Effector memory CD8-positive, alpha-beta T cell (primary cell): ENCODE measurements around the gene CEP85.

Source experiments
- ATAC-seq: fragments of 150-1000 bp; cut with Tn5 transposase; replicated peaks from 2 replicates; pipeline ENCODE4 v1.10.0; 2021; ENCODE audit warnings: mild to moderate bottlenecking, moderate library complexity
- DNase-seq, 3 experiments: peaks; one replicate each; pipeline ENCODE4 v3.0.0; 2021
- H3K27ac Mint-ChIP-seq, 2 donors: one replicate each; pipeline ENCODE4 v1.8.0; 2022; ENCODE audit warnings: mild to moderate bottlenecking in 2 of 2, mixed read lengths in 2 of 2, moderate library complexity in 2 of 2
- H3K27me3 Mint-ChIP-seq, 2 donors: one replicate each; pipeline ENCODE4 v1.8.0; 2022; ENCODE audit warnings: mixed read lengths in 2 of 2
- H3K36me3 Mint-ChIP-seq: one replicate; pipeline ENCODE4 v1.8.0; 2022; ENCODE audit warnings: mild to moderate bottlenecking, moderate library complexity, mixed read lengths; ENCODE audit not compliant: insufficient read depth
- H3K4me1 Mint-ChIP-seq, 2 donors: one replicate each; pipeline ENCODE4 v1.8.0; 2022; ENCODE audit warnings: low read depth in 2 of 2, mixed read lengths in 2 of 2
- H3K4me3 Mint-ChIP-seq, 2 donors: one replicate each; pipeline ENCODE4 v1.8.0; 2022; ENCODE audit warnings: mild to moderate bottlenecking in 2 of 2, mixed read lengths in 2 of 2, moderate library complexity in 2 of 2
- H3K9me3 Mint-ChIP-seq, 2 donors: one replicate each; pipeline ENCODE4 v1.8.0; 2022; ENCODE audit warnings: mixed read lengths in 2 of 2

CEP85 gene

DNA sequence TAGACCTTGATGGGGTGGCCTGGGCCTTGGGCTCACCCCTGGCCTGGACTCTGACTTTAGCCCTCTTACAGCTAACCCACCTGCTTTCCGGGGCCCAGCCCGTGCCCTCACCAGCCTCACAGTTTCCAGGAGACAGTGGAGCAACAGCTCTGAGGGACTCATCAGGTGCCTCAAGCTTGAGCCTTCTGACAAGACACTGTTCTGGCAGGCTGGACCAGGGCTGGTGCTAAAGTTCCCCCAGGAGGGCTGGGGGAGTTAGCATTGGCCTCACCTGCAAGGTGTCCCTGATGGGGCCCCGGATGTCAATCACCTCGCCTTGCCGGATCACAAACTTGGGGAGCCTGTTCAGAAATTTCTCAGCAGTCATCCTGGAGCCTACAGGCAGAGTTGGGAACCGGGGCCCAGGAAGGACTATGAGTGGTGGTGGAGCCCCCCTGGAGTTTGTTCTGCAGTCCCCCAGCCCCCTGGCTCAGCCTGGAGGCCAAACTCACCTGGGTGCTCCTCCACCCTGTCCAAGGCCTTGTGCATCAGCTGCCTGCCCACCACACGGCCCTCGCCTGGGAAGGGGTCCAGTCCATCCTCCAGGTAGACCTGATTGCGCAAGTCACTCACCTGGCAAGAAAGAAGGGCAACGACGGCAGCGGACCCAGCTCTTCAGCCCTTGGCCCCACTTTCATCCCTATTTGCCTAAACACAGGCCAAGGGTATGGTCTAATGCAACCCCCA is 50.0 kb downstream of the CEP85 start:
- no peak for ATAC-seq
- Mint-ChIP-seq H3K27me3 (no peaks in the 10 kb centered on the region), H3K27ac (peak overlapping the region; percentile 94 to 96), H3K4me3 (peak overlapping the region; percentile 90 to 96), H3K36me3 (peaks cover 43% of the 10 kb centered on the region), H3K4me1 (peaks cover 77 to 83% of the 10 kb centered on the region in 2 donors), H3K9me3 (no peaks in the 10 kb centered on the region)
- no peak for DNase-seq

DNA sequence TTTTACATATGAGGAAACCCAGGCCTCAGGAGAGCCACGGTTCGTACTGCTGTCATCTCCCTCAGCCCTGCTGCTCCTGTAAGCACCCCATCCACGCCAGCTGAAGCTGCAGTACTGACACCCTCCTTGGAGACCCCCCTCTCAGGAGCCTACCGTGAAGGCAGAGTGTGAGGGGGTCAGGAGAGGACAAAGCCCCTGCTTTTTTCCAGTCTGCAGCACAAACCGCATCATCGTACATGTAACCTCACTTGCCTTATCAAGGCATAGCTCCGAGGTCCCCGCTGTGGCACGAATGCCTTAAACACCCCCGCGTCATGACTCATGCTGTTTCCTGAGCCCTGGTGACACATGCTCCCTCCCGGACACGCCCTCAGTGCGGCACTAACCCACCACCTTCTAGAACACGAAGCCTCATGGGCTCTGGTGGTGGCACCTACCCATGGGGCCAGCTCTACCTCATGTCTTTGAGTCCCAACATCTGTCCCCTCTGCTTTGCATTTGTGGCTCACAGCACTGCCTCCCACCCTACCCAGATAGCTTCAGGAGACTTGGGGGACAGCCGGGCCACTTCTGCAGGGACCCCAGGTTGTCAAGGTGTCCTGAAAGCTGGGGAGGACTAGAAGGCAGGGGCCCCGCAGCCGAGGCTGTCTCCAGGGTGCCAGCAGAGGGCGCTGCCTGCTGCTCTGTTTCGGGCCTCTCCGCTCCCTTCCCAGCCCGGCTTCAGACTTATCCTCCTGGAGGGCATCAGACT is 50.8 kb downstream of the CEP85 start:
- H3K9me3 Mint-ChIP-seq: no peaks in the 10 kb centered on the region
- peak overlapping the region; percentile 90 to 96 for H3K4me3 Mint-ChIP-seq
- H3K36me3 Mint-ChIP-seq: peaks cover 45% of the 10 kb centered on the region
- DNase-seq (peak; percentile 83 to 91 (median 86)), ATAC-seq (peak; percentile 77)
- no peaks in the 10 kb centered on the region for H3K27me3 Mint-ChIP-seq
- H3K4me1 Mint-ChIP-seq: peaks cover 77 to 84% of the 10 kb centered on the region in 2 donors
- peak overlapping the region; percentile 94 to 95 for H3K27ac Mint-ChIP-seq

DNA sequence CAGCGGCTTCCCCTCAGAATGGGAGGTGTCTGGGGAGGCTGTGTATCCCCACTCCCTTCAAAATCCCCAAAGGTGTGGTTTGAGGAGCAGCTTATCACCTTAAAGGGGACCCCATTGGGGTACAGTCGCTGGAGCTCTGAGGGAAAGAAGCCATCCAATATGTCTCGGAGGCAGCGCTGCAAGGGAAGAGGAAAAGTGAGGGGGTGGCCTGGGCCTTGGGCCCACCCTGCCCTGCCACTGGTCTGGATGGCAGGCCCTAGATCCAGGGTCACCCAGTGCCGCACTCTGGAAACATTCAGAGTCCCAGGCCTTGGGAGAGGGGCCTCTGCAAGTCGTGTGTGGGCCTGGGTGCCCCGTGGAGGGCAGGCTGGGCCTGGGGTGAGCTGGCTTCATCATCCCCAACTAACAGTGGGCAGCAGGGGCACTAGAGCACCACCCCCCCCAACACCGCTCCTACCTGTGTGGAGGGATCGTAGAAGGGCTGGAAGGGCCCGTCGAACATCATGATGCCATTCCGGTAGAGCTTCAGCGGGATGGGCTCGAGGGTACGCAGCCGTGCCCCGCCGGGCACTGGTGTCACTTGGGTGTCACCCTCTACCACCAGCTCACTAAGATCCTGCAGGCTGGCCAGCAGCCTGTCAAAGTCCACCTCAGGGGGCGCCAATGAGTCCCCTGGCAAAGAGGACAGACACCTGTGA is 51.5 kb downstream of the CEP85 start:
- Mint-ChIP-seq H3K36me3 (peaks cover 38% of the 10 kb centered on the region), H3K9me3 (no peaks in the 10 kb centered on the region), H3K4me1 (peaks cover 82 to 89% of the 10 kb centered on the region in 2 donors), H3K27me3 (no peaks in the 10 kb centered on the region), H3K4me3 (peak overlapping the region; percentile 90 to 96), H3K27ac (peak overlapping the region; percentile 94 to 95)
- ATAC-seq (no peak), DNase-seq (no peak)

DNA sequence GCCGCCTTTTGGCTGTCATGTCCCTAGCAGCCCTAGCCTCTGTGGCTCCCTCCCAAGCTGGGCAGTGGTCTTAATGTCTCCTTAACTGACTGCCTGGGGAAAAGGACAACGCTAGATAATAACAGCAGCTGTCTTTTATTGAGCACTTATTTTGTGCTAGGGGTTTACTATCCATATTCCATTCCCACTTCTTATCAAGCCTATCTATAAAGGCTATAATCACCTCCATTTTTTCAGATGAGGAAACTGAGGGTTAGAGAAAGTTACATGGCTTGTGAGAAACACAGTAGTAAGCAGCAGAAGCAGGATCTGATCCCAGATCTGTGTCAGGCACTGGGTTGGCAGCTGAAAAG is 52.0 kb downstream of the CEP85 start:
- Mint-ChIP-seq H3K36me3 (peaks cover 33% of the 10 kb centered on the region), H3K27ac (peak overlapping the region; percentile 91 to 94)

DNA sequence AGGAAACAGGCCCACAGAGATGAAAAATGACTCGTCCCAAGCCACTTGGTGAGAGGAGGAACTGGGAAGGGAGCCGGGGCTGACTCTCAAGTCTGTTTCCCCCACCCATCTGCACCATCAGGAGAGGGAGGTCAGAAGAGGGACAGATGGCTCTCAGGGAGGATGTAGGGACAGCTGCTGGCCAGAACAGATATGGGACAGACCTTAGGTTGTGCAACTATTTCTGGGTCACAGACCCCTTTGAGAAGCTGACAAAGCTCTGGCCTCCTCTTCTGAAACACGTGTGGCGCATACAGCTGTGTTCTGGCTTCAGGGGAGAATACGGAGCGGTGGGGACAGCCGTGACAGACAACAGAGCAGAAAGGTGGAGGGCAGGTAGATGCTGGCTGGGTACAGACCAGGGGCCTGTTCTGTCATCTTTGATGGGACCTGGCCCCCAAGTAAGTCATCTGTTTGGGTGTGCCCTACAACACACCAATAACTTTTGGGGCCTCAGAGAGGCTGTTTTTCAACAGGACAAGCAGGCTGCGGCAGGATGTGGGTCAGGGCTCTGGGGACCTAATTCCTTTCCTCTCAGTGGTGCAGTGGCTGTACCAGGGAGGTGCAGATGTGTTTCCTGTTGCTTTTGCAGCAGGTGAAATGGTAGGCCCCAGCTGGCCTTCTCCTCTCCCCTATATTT is 53.2 kb downstream of the CEP85 start:
- Mint-ChIP-seq H3K4me1 (peaks cover 84 to 89% of the 10 kb centered on the region in 2 donors), H3K9me3 (no peaks in the 10 kb centered on the region), H3K36me3 (peaks cover 26% of the 10 kb centered on the region), H3K4me3 (peak overlapping the region; percentile 81 to 96), H3K27me3 (no peaks in the 10 kb centered on the region), H3K27ac (peak overlapping the region; percentile 91 to 96)
- DNase-seq: peak; percentile 63 to 66 (median 64)
- ATAC-seq: peak; percentile 57

More for the DNA sequence above, 52.0 kb downstream of the CEP85 start:
- Mint-ChIP-seq H3K27me3 (no peaks in the 10 kb centered on the region), H3K4me3 (peak overlapping the region; percentile 81 to 96), H3K4me1 (peaks cover 83 to 90% of the 10 kb centered on the region in 2 donors), H3K9me3 (no peaks in the 10 kb centered on the region)
- no peak for DNase-seq
- no peak for ATAC-seq

DNA sequence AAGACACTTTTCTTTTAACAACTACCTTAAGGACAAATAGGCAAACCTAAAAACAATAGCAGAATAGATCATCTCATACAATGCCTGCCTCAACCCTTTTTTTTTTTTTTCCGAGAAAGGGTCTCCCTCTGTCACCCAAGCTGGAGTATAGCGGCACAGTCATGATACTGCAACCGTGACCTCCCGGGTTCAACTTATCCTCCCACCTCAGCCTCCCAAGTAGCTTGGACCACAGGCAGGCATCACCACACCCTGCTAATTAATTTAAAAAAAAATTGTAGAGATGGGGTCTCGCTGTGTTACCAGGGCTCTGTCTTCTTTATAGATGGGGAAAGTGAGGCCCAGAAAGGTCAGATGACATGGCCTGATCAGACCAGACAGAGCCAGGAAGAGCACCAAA is 53.8 kb downstream of the CEP85 start:
- H3K27me3 Mint-ChIP-seq: no peaks in the 10 kb centered on the region
- peak overlapping the region; percentile 91 to 96 for H3K27ac Mint-ChIP-seq
- peaks cover 78 to 88% of the 10 kb centered on the region in 2 donors for H3K4me1 Mint-ChIP-seq
- no peaks in the 10 kb centered on the region for H3K9me3 Mint-ChIP-seq
- peaks cover 26% of the 10 kb centered on the region for H3K36me3 Mint-ChIP-seq
- H3K4me3 Mint-ChIP-seq: peak overlapping the region; percentile 81 to 96
- ATAC-seq: no peak
- no peak for DNase-seq

DNA sequence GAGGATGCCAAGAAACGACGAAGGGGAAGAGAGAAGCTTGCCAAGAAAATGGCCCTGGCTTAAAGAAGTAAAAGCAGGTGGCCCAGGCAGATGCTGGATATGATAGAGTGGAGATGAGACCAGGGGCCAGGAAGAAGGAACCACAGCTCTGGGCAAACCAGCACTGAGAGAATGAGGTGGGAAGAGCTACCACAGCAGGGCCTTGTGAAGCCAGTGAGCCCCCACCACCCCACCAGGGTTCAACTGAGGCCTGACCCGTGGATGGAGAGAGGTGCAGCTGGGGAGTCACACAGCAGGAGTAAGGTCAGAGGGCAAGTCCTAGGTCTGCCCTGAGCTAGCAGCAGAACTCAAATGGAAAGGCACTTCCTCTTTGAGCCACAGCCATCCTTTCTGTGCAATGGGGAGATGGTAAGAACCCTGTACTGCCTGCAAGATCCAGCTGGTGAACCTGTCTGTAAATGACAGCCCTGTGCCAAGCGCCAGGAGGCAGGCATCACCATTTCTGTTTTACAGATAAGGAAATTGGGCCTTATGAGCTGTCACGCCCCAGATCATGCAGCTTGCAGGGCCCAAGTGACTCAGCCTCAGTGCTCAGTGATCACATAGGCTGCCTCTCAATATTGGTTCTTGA is 54.4 kb downstream of the CEP85 start:
- no peaks in the 10 kb centered on the region for H3K27me3 Mint-ChIP-seq

DNA sequence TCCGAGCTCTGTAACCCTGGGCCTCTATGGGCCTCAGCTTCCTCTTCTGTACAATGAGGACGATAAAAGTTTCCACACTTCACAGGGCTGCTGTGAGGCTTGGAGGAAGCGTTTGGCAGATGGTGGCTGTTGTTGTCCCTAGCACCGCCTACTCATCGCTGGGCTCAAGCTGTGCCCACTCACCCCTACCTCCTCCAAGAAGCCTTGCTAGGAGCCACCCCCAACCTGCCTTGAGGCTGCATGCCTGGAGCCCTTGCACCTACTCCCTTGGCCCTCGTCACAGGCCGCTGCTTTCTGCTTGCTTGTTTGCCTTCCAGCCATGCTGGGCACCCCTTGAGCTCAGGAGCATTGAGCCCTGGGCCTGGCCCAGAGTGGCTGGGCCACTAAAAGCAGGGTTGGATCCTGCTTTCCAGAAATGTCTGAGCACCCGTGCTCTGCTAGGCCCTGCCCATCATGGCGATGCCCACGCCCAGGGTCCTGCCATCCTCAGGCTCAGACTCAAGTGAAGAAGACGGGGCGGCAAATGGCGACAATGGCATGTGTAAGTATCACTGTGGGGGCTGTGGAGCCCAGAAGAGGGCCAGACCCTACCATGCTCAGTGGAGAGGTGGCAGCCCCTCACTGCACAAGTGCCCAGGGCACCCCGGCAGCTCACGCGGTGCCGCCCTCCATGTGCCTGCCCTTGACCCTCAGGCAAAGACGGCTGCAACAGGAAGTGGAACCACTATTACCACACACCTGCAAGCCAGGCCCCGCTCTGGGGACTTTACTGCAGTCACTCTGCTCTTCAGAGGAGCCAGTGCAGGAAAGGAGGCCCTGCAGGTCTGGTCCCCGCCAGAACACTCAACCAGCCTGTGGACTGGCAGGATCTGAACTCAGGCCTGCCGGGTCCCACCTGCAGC is 55.4 kb downstream of the CEP85 start:
- Mint-ChIP-seq H3K9me3 (no peaks in the 10 kb centered on the region), H3K36me3 (peaks cover 20% of the 10 kb centered on the region), H3K27me3 (no peaks in the 10 kb centered on the region), H3K27ac (peak overlapping the region; percentile 91 to 96), H3K4me3 (peak overlapping the region; percentile 81 to 96), H3K4me1 (peaks cover 64 to 73% of the 10 kb centered on the region in 2 donors)
- ATAC-seq (peak; percentile 12), DNase-seq (peak in 1 of 3 experiments; percentile 23)

More for the DNA sequence above, 54.4 kb downstream of the CEP85 start:
- no peak for DNase-seq
- H3K27ac Mint-ChIP-seq: peak overlapping the region; percentile 91 to 96
- peak overlapping the region; percentile 81 to 96 for H3K4me3 Mint-ChIP-seq
- H3K9me3 Mint-ChIP-seq: no peaks in the 10 kb centered on the region
- no peak for ATAC-seq
- H3K36me3 Mint-ChIP-seq: peaks cover 21% of the 10 kb centered on the region
- H3K4me1 Mint-ChIP-seq: peaks cover 72 to 82% of the 10 kb centered on the region in 2 donors

DNA sequence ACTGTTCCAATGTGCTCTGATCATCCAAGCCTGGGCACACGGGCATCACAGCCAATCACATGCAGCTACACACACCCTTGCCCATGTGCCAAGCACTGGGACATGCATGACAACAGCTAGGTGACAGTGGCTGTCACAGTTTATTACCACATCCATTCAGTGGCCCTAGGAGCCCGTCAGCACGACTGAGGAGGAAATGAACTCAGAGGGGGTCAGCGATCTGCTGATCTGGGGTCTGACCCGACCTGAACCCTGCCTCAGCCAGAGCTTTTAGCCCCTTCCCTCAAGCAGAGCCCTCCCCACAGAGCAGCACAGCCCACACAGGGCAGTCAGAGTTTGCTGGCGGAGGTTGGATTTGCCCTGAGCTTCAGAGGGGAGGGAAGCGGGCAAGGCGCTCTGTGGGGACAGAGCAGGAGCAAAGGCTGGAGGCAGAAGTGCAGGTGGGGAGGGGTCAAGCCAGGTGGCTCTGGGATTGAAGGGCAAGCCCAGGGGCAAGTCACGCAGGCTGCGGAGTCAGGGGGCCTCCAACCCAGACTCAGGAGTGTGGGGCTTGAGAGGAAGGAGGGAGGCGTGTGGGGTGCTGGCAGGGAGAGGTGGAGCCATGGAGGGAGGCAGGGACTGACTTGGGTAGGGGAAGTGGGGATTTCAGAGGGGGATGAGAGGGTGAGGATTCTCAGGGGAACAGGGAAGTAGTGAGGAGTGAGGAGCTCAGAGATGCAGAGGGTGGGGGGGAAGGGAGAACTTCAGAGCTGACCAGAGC is 56.3 kb downstream of the CEP85 start:
- no peaks in the 10 kb centered on the region for H3K9me3 Mint-ChIP-seq
- peaks cover 18% of the 10 kb centered on the region for H3K36me3 Mint-ChIP-seq
- peak overlapping the region; percentile 91 to 96 for H3K27ac Mint-ChIP-seq
- no peaks in the 10 kb centered on the region for H3K27me3 Mint-ChIP-seq
- ATAC-seq (peak; percentile 40), DNase-seq (peak in 1 of 3 experiments; percentile 27)
- peak overlapping the region; percentile 81 to 96 for H3K4me3 Mint-ChIP-seq
- H3K4me1 Mint-ChIP-seq: peaks cover 55 to 64% of the 10 kb centered on the region in 2 donors

DNA sequence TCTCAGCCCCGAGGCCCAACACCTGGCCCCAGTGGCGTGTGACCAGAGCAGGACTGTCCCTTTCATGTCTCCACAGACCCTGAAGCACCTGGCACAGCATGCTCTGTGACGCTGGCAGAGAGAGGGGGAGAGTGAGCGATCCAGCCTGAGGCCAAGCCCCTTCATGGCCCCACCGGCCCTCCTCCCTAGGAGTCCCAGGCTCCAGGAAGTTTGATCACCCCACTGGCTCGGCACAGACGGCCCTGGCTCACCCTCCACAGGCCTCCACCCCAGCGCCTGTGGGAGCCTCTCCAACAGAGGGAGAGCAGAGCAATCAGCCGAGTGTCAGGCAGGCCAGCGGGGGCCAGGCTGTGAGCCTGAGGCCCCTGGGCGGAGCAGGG is 56.9 kb downstream of the CEP85 start:
- ATAC-seq (no peak), DNase-seq (no peak)
- peak overlapping the region; percentile 81 to 96 for H3K4me3 Mint-ChIP-seq
- H3K4me1 Mint-ChIP-seq: peaks cover 51 to 65% of the 10 kb centered on the region in 2 donors
- no peaks in the 10 kb centered on the region for H3K9me3 Mint-ChIP-seq
- H3K27me3 Mint-ChIP-seq: no peaks in the 10 kb centered on the region
- H3K27ac Mint-ChIP-seq: peak overlapping the region; percentile 91 to 96
- peaks cover 18% of the 10 kb centered on the region for H3K36me3 Mint-ChIP-seq

DNA sequence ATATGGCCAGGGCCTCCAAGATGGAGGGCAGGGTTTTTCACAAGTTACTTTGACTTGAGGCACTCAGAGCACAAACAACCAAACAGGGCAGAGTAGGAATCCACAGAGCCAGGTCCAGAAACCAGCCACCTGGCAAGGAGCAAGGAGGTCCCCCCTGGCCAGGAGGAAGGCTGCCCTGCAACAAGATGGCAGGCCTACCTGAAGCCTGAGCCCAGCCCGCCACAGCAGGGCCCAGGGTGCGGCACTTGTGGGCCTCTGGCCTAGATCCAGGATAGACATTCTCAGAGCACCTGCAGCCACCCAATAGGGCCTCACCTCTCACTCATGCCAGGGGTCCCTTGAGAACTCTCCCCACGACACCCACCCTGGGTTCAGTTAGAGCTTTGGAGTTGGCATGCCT is 57.4 kb downstream of the CEP85 start:
- H3K4me3 Mint-ChIP-seq: peak overlapping the region in 1 of 2 donors; percentile 45
- peaks cover 51 to 67% of the 10 kb centered on the region in 2 donors for H3K4me1 Mint-ChIP-seq
- ATAC-seq: no peak
- H3K27ac Mint-ChIP-seq: peak overlapping the region; percentile 91 to 96
- H3K9me3 Mint-ChIP-seq: no peaks in the 10 kb centered on the region
- no peaks in the 10 kb centered on the region for H3K27me3 Mint-ChIP-seq
- DNase-seq: no peak
- H3K36me3 Mint-ChIP-seq: peaks cover 18% of the 10 kb centered on the region
